Small intestine (tissue), 7 donors: ENCODE measurements around the gene MAGEB1. TPM values are rescaled to one million over a fixed set of nuclear protein-coding genes. Genes with fewer than 3 reads are reported as not detected.

Experiments used
- DNase-seq, 2 donors: peaks; one replicate each; pipeline versions ENCODE4 v3.0.0 to v3.0.0-alpha.2; 2013
- FAIRE-seq: peaks from 2 replicates; lab custom pipeline; 2012; peaks lifted over from hg19 to GRCh38; lab: Jason Lieb, UNC
- H3K27ac ChIP-seq, 3 donors: one replicate each; pipeline ENCODE4 v1.5.1; 2013; ENCODE audit warnings: low read length in 2 of 3, mild to moderate bottlenecking in 2 of 3, control low read depth in 1 of 3, inconsistent platforms in 1 of 3, low read depth in 1 of 3, moderate library complexity in 1 of 3
- H3K27me3 ChIP-seq, 3 donors: one replicate each; pipeline ENCODE4 v1.6.1; 2013; ENCODE audit warnings: low read length in 3 of 3, inconsistent platforms in 1 of 3; ENCODE audit not compliant: control insufficient read depth in 3 of 3, insufficient read depth in 3 of 3
- H3K36me3 ChIP-seq, 3 donors: one replicate each; pipeline ENCODE4 v1.6.1; 2013; ENCODE audit warnings: low read length in 3 of 3, inconsistent platforms in 1 of 3, low read depth in 1 of 3, mild to moderate bottlenecking in 1 of 3, moderate library complexity in 1 of 3; ENCODE audit not compliant: control insufficient read depth in 3 of 3, insufficient read depth in 2 of 3
- H3K4me1 ChIP-seq, 3 donors: one replicate each; pipeline ENCODE4 v1.6.1; 2013; ENCODE audit warnings: low read length in 2 of 3, inconsistent platforms in 1 of 3, low read depth in 1 of 3, mild to moderate bottlenecking in 1 of 3, moderate library complexity in 1 of 3; ENCODE audit not compliant: control insufficient read depth in 3 of 3, insufficient read depth in 2 of 3
- H3K4me3 ChIP-seq, 3 donors: one replicate each; pipeline ENCODE4 v1.5.1; 2013; ENCODE audit warnings: low read length in 3 of 3, control low read depth in 1 of 3, inconsistent platforms in 1 of 3, low read depth in 1 of 3, mild to moderate bottlenecking in 1 of 3, moderate library complexity in 1 of 3
- H3K9me3 ChIP-seq, 2 donors: one replicate each; pipeline ENCODE4 v1.6.1; 2013; ENCODE audit warnings: low read depth in 1 of 2, low read length in 1 of 2; ENCODE audit not compliant: control insufficient read depth in 2 of 2, insufficient read depth in 1 of 2
- WGBS, 3 donors: extraction: QIAGEN DNeasy Blood & Tissue Kit; methylation state at CpG; one replicate each; pipeline ENCODE4 v1.1.7; 2013; 5-methylcytosine and 5-hydroxymethylcytosine counted together
- polyA plus RNA-seq, 4 donors: library from polyadenylated mRNA; stranded (reverse) in 3 of 4; unstranded in 1 of 4; fragments of 200-250 nt in 3 of 4; fragments of 120-200 nt in 1 of 4; gene quantifications; one replicate each; pipeline versions ENCODE4 v1.2.1 to v1.2.3, GENCODE V29; 2013
- donor health status: healthy with polysubstance abuse.
- donor health status: control.
- donor health status: control.
- donor health status: Bipolar disorder and iron deficiency.
- donor health status: healthy.

MAGEB1 gene
- polyA plus RNA-seq, 4 donors, result not detected

GRCh38 chrX:30230395-30230794 lies 16.6 kb upstream of the MAGEB1 start, which contains the start of gene MAGEB3:
MAGEB3 (plus strand) TSS chrX:30230657; CDS start chrX:30235925, 5,268 bp downstream.
- H3K36me3 ChIP-seq, result no peaks in the 10 kb centered on the region
- H3K27ac ChIP-seq, result no peak within 1 kb of the TSS
- H3K4me1 ChIP-seq, result no peaks in the 10 kb centered on the region
- no peak within 1 kb of the TSS for H3K4me3 ChIP-seq
- no peaks in the 10 kb centered on the region for H3K27me3 ChIP-seq
- DNase-seq (no peak), FAIRE-seq (no peak)
- no peaks in the 10 kb centered on the region for H3K9me3 ChIP-seq
- WGBS, 3 donors, result 69 to 74% (median 71%) methylated on average over 4 of the region's 4 CpGs

GRCh38 chrX:30241724-30242415 lies 5.1 kb upstream of the MAGEB1 start, which contains the start of gene MAGEB4:
MAGEB4 (plus strand) TSS chrX:30242000; CDS start chrX:30242136, 136 bp downstream.
- H3K9me3 ChIP-seq, result no peaks in the 10 kb centered on the region
- 85 to 92% (median 89%) methylated on average over 10 of the region's 10 CpGs for WGBS, 3 donors
- no peak for FAIRE-seq
- H3K27ac ChIP-seq, result no peak within 1 kb of the TSS
- no peaks in the 10 kb centered on the region for H3K36me3 ChIP-seq
- no peak for DNase-seq
- no peak within 1 kb of the TSS for H3K4me3 ChIP-seq
- H3K4me1 ChIP-seq, result no peaks in the 10 kb centered on the region
- no peaks in the 10 kb centered on the region for H3K27me3 ChIP-seq

GRCh38 chrX:30248854-30249253 lies 1.9 kb downstream of the MAGEB1 start:
- no peaks in the 10 kb centered on the region for H3K9me3 ChIP-seq
- 54 to 88% (median 70%) methylated on average over 4 of the region's 4 CpGs for WGBS, 3 donors
- H3K36me3 ChIP-seq, result no peaks in the 10 kb centered on the region
- H3K27me3 ChIP-seq, result no peaks in the 10 kb centered on the region
- H3K4me3 ChIP-seq, result no peak overlapping the region
- DNase-seq, result no peak
- no peaks in the 10 kb centered on the region for H3K4me1 ChIP-seq
- FAIRE-seq, result no peak
- no peak overlapping the region for H3K27ac ChIP-seq

GRCh38 chrX:30253257-30253656 lies 6.3 kb downstream of the MAGEB1 start:
- WGBS, 3 donors, result 56 to 96% (median 82%) methylated on average over 1 of the region's 1 CpG
- no peaks in the 10 kb centered on the region for H3K9me3 ChIP-seq
- no peaks in the 10 kb centered on the region for H3K36me3 ChIP-seq
- no peaks in the 10 kb centered on the region for H3K27me3 ChIP-seq
- H3K4me1 ChIP-seq, result no peaks in the 10 kb centered on the region
- H3K27ac ChIP-seq, result no peak overlapping the region
- DNase-seq, result no peak
- no peak overlapping the region for H3K4me3 ChIP-seq
- FAIRE-seq, result no peak

GRCh38 chrX:30259927-30260326 lies 13.0 kb downstream of the MAGEB1 start:
- FAIRE-seq, result no peak

GRCh38 chrX:30261012-30261411 lies 14.1 kb downstream of the MAGEB1 start:
- H3K4me3 ChIP-seq, result no peak overlapping the region
- H3K4me1 ChIP-seq, result no peaks in the 10 kb centered on the region
- DNase-seq (no peak), FAIRE-seq (no peak)
- no peaks in the 10 kb centered on the region for H3K36me3 ChIP-seq
- no peak overlapping the region for H3K27ac ChIP-seq
- H3K9me3 ChIP-seq, result no peaks in the 10 kb centered on the region
- H3K27me3 ChIP-seq, result no peaks in the 10 kb centered on the region

More at GRCh38 chrX:30259927-30260326, 13.0 kb downstream of the MAGEB1 start:
- Histone ChIP-seq H3K36me3 (no peaks in the 10 kb centered on the region), H3K27ac (no peak overlapping the region), H3K4me3 (no peak overlapping the region), H3K4me1 (no peaks in the 10 kb centered on the region), H3K9me3 (no peaks in the 10 kb centered on the region), H3K27me3 (no peaks in the 10 kb centered on the region)
- WGBS, 3 donors, result 65 to 74% (median 72%) methylated on average over 2 of the region's 2 CpGs
- DNase-seq, result no peak

- H3K27me3 ChIP-seq, result no peaks in the 10 kb centered on the region
- no peak overlapping the region for H3K4me3 ChIP-seq
- no peaks in the 10 kb centered on the region for H3K9me3 ChIP-seq
- no peaks in the 10 kb centered on the region for H3K36me3 ChIP-seq
- WGBS, 3 donors, result 51 to 88% (median 81%) methylated on average over 1 of the region's 1 CpG
- FAIRE-seq, result no peak
- no peaks in the 10 kb centered on the region for H3K4me1 ChIP-seq
- DNase-seq, result no peak
- H3K27ac ChIP-seq, result no peak overlapping the region
These were observed 15.8 kb downstream of the MAGEB1 start for GRCh38 chrX:30262763-30263162.

- DNase-seq (no peak), FAIRE-seq (no peak)
- no peaks in the 10 kb centered on the region for H3K27me3 ChIP-seq
- 65 to 84% (median 80%) methylated on average over 3 of the region's 3 CpGs for WGBS, 3 donors
- H3K4me1 ChIP-seq, result no peaks in the 10 kb centered on the region
- no peaks in the 10 kb centered on the region for H3K9me3 ChIP-seq
- H3K27ac ChIP-seq, result no peak overlapping the region
- no peak overlapping the region for H3K4me3 ChIP-seq
- no peaks in the 10 kb centered on the region for H3K36me3 ChIP-seq
These were observed 23.7 kb downstream of the MAGEB1 start for GRCh38 chrX:30270639-30271038.

GRCh38 chrX:30275498-30275897 lies 28.6 kb downstream of the MAGEB1 start:
- Histone ChIP-seq H3K27me3 (no peaks in the 10 kb centered on the region), H3K4me1 (no peaks in the 10 kb centered on the region), H3K36me3 (no peaks in the 10 kb centered on the region), H3K27ac (no peak overlapping the region), H3K9me3 (no peaks in the 10 kb centered on the region), H3K4me3 (no peak overlapping the region)
- no peak for FAIRE-seq
- no peak for DNase-seq
- WGBS, 3 donors, result 0 to 4% (median 4%) methylated on average over 1 of the region's 1 CpG
